GM12875 (cell line): Measurements from ENCODE around the gene UQCR10.

Experiments
- H3K4me3 ChIP-seq: one replicate; pipeline ENCODE4 v1.5.1; 2011; ENCODE audit warnings: low read depth, low read length, control low read depth
- CTCF ChIP-seq: IDR thresholded peaks from 2 replicates; pipeline ENCODE4 v1.5.1; 2011; ENCODE audit warnings: low read depth, mild to moderate bottlenecking, control low read depth, inconsistent platforms, low read length, moderate library complexity, borderline replicate concordance; ENCODE audit not compliant: insufficient read depth

UQCR10 gene

GRCh38 chr22:29737251-29738117 is 29.7 kb upstream of the UQCR10 start:
- no peak for TF ChIP-seq CTCF
- no peak overlapping the region for H3K4me3 ChIP-seq

- TF ChIP-seq CTCF = no peak
- H3K4me3 ChIP-seq = no peak overlapping the region
Measured at GRCh38 chr22:29738118-29738815, 28.9 kb upstream of the UQCR10 start.

- TF ChIP-seq CTCF = no peak
- H3K4me3 ChIP-seq = no peak overlapping the region
Measured at GRCh38 chr22:29739346-29739875, 27.8 kb upstream of the UQCR10 start.

GRCh38 chr22:29740216-29740615 is 27.0 kb upstream of the UQCR10 start:
- H3K4me3 ChIP-seq = no peak overlapping the region
- no peak for TF ChIP-seq CTCF

- H3K4me3 ChIP-seq = no peak overlapping the region
- TF ChIP-seq CTCF = no peak
Measured at GRCh38 chr22:29741926-29742325, 25.2 kb upstream of the UQCR10 start.

- no peak for TF ChIP-seq CTCF
Measured at GRCh38 chr22:29742326-29742725, 24.8 kb upstream of the UQCR10 start.

More at GRCh38 chr22:29742326-29742725, 24.8 kb upstream of the UQCR10 start:
- no peak overlapping the region for H3K4me3 ChIP-seq
